ENCODE measurements around the gene CNOT6L. TPM values are rescaled to one million over a fixed set of nuclear protein-coding genes. Genes with fewer than 3 reads are reported as not detected.

CNOT6L gene
- polyA plus RNA-seq, 1 of the 3 experiments (the other 2 are of a cell fraction) = 2.8 TPM

DNA sequence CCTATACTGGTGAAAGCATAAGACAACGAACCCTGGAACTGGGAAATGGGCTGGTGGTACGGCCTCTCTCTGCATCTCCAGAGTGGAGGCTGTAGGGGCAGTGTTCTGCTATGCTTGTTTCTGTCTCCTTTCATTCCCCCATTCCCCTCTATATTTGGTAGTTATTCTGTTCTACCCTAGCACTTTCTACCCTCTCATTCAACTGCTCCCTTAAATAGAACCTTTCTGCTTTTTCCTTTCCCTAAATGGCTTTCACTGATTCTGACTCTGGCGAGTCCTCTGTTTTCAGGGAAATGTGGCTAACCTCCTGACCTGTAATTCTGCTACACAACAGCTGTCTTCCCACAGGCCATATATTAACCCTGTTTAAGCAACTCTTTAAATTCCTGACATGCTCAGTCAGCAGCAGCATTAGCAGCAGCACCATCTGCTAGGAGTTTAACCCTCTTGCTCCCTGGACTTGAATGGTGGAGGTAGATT lies 119.4 kb downstream of the CNOT6L start (continued):
- TF ChIP-seq, protein P1, sequence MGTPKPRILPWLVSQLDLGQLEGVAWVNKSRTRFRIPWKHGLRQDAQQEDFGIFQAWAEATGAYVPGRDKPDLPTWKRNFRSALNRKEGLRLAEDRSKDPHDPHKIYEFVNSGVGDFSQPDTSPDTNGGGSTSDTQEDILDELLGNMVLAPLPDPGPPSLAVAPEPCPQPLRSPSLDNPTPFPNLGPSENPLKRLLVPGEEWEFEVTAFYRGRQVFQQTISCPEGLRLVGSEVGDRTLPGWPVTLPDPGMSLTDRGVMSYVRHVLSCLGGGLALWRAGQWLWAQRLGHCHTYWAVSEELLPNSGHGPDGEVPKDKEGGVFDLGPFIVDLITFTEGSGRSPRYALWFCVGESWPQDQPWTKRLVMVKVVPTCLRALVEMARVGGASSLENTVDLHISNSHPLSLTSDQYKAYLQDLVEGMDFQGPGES (IDR thresholded peaks at IDR 0.05; ENCODE audit: low read depth, low read length) = no peak
- TF ChIP-seq, protein P2, sequence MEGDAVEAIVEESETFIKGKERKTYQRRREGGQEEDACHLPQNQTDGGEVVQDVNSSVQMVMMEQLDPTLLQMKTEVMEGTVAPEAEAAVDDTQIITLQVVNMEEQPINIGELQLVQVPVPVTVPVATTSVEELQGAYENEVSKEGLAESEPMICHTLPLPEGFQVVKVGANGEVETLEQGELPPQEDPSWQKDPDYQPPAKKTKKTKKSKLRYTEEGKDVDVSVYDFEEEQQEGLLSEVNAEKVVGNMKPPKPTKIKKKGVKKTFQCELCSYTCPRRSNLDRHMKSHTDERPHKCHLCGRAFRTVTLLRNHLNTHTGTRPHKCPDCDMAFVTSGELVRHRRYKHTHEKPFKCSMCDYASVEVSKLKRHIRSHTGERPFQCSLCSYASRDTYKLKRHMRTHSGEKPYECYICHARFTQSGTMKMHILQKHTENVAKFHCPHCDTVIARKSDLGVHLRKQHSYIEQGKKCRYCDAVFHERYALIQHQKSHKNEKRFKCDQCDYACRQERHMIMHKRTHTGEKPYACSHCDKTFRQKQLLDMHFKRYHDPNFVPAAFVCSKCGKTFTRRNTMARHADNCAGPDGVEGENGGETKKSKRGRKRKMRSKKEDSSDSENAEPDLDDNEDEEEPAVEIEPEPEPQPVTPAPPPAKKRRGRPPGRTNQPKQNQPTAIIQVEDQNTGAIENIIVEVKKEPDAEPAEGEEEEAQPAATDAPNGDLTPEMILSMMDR (IDR thresholded peaks at IDR 0.05) = no peak; the same call in 1 of the 2 replicates
- TF ChIP-seq RAD21 (IDR thresholded peaks at IDR 0.05; ENCODE audit: low read length) (no peak), GATA2 (CRISPR knock-in tag; IDR thresholded peaks at IDR 0.05) (no peak), TCF12 (IDR thresholded peaks at IDR 0.05) (peak; percentile 76)
- TF ChIP-seq, protein P3, sequence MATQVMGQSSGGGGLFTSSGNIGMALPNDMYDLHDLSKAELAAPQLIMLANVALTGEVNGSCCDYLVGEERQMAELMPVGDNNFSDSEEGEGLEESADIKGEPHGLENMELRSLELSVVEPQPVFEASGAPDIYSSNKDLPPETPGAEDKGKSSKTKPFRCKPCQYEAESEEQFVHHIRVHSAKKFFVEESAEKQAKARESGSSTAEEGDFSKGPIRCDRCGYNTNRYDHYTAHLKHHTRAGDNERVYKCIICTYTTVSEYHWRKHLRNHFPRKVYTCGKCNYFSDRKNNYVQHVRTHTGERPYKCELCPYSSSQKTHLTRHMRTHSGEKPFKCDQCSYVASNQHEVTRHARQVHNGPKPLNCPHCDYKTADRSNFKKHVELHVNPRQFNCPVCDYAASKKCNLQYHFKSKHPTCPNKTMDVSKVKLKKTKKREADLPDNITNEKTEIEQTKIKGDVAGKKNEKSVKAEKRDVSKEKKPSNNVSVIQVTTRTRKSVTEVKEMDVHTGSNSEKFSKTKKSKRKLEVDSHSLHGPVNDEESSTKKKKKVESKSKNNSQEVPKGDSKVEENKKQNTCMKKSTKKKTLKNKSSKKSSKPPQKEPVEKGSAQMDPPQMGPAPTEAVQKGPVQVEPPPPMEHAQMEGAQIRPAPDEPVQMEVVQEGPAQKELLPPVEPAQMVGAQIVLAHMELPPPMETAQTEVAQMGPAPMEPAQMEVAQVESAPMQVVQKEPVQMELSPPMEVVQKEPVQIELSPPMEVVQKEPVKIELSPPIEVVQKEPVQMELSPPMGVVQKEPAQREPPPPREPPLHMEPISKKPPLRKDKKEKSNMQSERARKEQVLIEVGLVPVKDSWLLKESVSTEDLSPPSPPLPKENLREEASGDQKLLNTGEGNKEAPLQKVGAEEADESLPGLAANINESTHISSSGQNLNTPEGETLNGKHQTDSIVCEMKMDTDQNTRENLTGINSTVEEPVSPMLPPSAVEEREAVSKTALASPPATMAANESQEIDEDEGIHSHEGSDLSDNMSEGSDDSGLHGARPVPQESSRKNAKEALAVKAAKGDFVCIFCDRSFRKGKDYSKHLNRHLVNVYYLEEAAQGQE (IDR thresholded peaks at IDR 0.05; ENCODE audit: low read depth, low read length) = no peak
- TF ChIP-seq, protein P4, sequence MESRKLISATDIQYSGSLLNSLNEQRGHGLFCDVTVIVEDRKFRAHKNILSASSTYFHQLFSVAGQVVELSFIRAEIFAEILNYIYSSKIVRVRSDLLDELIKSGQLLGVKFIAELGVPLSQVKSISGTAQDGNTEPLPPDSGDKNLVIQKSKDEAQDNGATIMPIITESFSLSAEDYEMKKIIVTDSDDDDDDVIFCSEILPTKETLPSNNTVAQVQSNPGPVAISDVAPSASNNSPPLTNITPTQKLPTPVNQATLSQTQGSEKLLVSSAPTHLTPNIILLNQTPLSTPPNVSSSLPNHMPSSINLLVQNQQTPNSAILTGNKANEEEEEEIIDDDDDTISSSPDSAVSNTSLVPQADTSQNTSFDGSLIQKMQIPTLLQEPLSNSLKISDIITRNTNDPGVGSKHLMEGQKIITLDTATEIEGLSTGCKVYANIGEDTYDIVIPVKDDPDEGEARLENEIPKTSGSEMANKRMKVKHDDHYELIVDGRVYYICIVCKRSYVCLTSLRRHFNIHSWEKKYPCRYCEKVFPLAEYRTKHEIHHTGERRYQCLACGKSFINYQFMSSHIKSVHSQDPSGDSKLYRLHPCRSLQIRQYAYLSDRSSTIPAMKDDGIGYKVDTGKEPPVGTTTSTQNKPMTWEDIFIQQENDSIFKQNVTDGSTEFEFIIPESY (IDR thresholded peaks at IDR 0.05; ENCODE audit: borderline replicate concordance, low read depth) = no peak

DNA sequence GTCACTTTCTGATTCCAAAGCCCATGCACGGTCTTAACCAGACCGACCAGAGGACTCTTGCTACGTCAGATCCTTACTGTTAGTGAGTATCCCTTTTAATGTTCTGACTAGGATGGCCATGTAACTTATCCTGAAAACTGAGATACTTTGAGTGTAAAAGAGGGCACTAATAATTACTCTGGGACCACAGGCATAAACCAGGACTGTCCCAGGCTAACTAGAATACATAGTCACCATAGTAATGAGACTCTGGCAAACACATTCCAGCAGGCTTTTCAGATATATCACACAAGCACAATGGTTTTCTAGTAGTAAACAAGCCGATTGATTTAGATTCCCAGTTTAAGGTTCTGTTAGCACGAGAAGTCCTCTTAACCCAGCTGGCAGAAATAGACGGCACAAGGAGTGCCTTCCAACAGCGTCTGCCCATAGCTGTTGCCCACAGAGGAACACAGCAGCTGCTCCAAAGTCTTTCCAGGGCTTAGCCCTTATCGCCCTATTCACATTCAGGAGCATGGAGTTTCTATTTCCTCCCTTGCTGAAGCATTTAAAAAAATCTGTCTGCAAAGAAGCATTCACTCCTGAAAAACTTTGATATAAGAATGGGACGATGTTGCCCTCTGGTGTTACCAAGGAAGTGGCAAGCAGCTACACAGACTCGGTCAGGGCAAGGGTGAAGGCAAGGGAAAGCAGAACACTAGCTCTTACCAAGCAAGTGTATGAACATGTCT lies 121.1 kb downstream of the CNOT6L start:
- Histone ChIP-seq H4K20me1 (ENCODE audit: insufficient read depth) (no peaks in the 10 kb centered on the region), H3K9me2 (no peaks in the 10 kb centered on the region), H3F3A (replicated peaks; ENCODE audit: insufficient read depth) (peaks cover 4% of the 10 kb centered on the region), H3K79me2 (ENCODE audit: insufficient read depth) (no peaks in the 10 kb centered on the region), H2AFZ (ENCODE audit: low read depth) (no peak overlapping the region), H3K27ac (ENCODE audit: low read depth in 2 of 2, low read length in 1 of 2) (no peak overlapping the region), H3K4me1 (ENCODE audit: control insufficient read depth in 1 of 2, insufficient read depth in 2 of 2, low read depth in 1 of 2, low read length in 1 of 2) (peaks cover 9 to 10% of the 10 kb centered on the region in 2 experiments; a peak in 2 of 4 replicates), H3K27me3 (ENCODE audit: insufficient read depth) (no peaks in the 10 kb centered on the region), H3K9me3 (no peaks in the 10 kb centered on the region), H3K36me3 (replicated peaks in 1 of 2; ENCODE audit: control insufficient read depth in 1 of 2, insufficient read depth in 2 of 2, low read length in 1 of 2) (no peaks in the 10 kb centered on the region), H3K4me2 (no peak overlapping the region), H3K4me3 (ENCODE audit: low read depth in 2 of 2, low read length in 1 of 2) (no peak overlapping the region), H3K9ac (no peak overlapping the region)
- POLR2A ChIA-PET = no interaction called here
- CTCF ChIA-PET = interaction anchor here (0.7 to 1.2 kb wide), 3 partner anchors 19 to 82 kb away, joined by 3 read pairs; no protein-coding TSS in a partner anchor
- 87% methylated on average over 10 of the region's 10 CpGs for WGBS (ENCODE audit: low lambda C conversion rate)
- TF ChIP-seq FOXM1 (IDR thresholded peaks at IDR 0.05; ENCODE audit: low read depth) = no peak
- TF ChIP-seq, protein P2 (IDR thresholded peaks at IDR 0.05) = peak; percentile 69
- peak; percentile 61 for TF ChIP-seq RAD21 (IDR thresholded peaks at IDR 0.05; ENCODE audit: low read length)
- no peak for TF ChIP-seq GABPA (IDR thresholded peaks at IDR 0.05; ENCODE audit: low read depth)
- TF ChIP-seq SMC3 (IDR thresholded peaks at IDR 0.05; ENCODE audit: low read depth, low read length) = peak; percentile 59
- no peak for DNase-seq
